GM12864 (cell line): Measurements from ENCODE around the gene H19.

Experiments
- DNase-seq: peaks from one replicate; pipeline ENCODE4 v3.0.0-alpha.2; 2011; ENCODE audit warnings: low read depth
- H3K4me3 ChIP-seq: 2 replicates; pipeline ENCODE4 v1.5.1; 2011; ENCODE audit warnings: mild to moderate bottlenecking, low read depth, low read length, control low read depth
- TF ChIP-seq, protein P1 (sequence below): IDR thresholded peaks from 2 replicates; pipeline ENCODE4 v1.5.1; 2011; ENCODE audit warnings: low read depth, mild to moderate bottlenecking, moderate library complexity, low read length, control low read depth, inconsistent platforms; ENCODE audit errors: missing control alignments

The H19 gene

DNA sequence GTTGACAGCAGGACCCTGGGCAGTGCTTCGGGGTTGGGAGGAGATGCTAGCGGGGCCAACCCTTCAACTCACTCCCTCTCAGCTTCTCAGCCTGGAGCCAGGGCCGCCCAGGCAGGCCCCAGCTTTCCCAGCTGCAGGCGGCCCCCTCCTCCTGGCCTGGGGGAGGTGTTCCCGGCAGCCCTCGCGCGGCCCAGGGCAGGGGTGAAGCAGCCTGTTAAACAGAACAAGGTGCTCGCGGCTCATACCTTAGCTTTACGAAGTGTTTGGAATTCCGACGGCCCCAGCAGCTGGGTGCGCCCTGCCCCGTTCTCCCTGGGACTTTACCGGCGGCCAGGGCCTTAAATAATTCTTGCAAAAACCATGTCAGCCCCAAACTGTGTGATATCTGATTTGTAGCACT is 33.3 kb downstream of the H19 start:
- no peak overlapping the region for H3K4me3 ChIP-seq
- TF ChIP-seq, protein P1, sequence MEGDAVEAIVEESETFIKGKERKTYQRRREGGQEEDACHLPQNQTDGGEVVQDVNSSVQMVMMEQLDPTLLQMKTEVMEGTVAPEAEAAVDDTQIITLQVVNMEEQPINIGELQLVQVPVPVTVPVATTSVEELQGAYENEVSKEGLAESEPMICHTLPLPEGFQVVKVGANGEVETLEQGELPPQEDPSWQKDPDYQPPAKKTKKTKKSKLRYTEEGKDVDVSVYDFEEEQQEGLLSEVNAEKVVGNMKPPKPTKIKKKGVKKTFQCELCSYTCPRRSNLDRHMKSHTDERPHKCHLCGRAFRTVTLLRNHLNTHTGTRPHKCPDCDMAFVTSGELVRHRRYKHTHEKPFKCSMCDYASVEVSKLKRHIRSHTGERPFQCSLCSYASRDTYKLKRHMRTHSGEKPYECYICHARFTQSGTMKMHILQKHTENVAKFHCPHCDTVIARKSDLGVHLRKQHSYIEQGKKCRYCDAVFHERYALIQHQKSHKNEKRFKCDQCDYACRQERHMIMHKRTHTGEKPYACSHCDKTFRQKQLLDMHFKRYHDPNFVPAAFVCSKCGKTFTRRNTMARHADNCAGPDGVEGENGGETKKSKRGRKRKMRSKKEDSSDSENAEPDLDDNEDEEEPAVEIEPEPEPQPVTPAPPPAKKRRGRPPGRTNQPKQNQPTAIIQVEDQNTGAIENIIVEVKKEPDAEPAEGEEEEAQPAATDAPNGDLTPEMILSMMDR: no peak
- no peak for DNase-seq

DNA sequence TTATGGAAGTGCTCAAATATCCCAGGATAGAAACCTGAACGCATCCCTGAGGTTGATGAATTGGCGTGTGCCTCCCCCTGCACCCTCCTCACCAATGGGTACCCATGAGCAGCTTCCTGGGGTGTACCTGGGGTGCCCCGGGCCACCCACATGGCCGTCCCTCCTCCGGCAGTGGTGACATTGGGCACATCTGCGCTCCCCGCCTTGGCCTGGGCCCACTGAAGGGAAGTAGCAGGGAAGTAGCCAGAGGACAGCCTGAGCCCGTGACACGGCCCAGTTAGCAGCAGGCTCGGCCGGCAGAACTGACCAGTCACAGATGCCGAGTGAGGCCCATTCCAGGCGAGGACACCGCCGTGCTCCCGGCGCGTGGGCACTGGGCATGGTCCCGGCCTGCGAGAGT is 33.8 kb downstream of the H19 start:
- H3K4me3 ChIP-seq: no peak overlapping the region
- TF ChIP-seq, protein P1: no peak
- DNase-seq: no peak

DNA sequence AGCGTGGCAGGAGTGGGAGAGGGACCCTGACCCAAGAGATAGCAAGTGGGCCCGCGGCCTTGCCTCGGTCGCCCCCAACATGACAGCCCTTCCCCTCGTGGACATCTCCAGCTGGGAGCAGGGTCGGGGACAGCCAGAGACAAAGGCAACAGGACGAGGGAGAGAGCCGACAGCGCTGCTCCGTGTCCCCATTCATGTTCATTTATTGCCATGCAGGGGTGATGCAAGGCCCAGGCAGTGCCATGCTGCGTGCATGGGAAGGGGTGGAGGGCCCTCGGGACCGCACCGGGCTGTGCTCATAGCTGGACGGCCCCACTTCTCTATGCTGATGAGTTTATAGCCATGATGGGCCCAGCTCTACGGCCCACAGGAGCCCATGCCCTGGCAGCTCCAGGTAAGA is 37.9 kb downstream of the H19 start:
- DNase-seq: no peak
- TF ChIP-seq, protein P1: no peak
- no peak overlapping the region for H3K4me3 ChIP-seq

DNA sequence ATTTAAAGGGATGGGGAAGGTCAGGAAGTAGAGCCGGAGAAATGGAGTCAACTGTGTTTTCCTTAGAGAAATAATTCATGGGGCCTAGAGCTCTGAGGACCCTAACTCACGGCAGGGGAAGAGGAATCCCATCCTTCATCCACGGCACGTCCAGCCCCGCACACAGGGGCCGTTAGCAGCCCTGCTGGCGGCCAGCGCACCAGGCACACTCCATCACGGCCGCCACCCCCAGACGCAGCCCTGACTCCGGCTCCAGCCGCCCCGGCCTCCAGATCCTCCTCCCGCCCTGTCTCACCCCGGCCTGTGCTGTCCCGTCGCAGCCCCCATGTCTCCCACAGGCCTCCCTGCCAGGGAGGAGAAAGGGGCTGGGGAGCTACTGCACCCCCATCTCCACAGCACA is 39.3 kb downstream of the H19 start:
- TF ChIP-seq, protein P1: no peak
- H3K4me3 ChIP-seq: no peak overlapping the region
- DNase-seq: no peak

DNA sequence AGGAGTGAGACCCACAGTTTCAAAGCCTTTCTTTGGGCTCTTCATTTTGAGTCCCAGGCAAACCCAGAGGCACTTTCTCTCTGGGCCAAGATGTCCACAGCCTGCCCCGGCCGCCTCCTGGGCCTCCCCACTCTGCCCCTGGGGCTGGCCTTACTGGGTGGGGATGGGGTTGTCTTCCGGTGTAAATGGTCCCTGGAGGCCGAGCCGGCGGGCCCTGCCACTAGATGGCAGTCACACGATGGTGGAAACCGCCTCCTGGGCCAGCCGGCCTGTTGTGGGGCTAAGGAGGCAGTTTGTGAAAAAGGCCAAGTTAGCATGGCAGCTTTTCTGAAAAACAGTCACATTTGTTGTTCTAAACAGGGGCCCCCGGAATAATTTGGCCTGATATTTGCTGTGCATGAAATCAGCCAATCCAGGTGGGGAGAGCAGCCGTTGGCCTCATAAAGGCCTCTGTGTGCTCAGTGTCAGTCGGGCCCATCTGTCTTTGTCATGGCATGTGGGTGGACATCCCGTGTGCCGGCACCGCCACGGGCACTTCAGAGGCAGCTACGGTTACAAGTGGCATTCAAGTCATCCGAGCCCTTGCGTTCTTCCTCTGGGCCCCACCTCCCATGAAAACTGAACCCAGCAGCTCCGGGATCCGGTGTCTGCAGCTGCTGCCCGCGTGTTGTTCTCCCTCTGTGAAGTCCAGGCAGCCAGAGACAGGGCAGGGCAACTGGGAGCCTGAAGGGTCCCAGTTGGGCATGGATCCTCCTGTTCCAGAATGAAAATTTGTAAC is 44.0 kb downstream of the H19 start:
- DNase-seq: no peak
- no peak overlapping the region for H3K4me3 ChIP-seq
- TF ChIP-seq, protein P1: no peak

DNA sequence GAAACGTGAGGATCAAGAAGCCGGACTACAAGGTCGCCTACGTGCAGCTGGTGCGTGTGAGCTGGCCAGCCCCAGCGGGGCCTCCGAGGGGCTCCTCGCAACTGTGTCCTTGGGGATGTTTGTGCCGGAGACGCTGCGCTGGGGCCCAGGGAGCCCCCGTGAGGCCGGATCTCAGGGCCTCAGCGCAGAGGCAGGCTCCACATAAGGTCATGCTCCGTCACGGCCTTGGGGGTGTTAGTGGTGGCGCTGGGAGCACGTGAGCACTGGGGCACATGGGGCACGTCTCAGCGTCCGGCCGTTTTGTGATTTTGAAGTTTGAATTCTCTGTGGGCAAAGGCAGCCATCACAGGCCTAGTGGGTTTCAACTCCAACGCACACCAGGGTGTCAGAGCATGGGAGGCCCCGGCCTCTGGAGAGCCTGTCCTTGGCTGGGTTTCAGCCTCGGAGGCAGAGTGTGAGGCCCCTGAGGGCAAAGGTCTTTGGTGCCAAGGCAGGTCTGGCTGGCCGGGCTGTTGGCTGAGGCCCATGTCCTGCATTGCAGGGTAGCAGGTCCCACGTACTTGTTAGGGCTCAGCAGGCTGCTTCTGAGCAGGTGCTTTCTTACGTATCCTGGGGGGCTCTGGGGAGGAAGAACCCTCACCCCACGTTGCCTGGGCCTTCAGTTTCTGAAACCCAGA is 44.7 kb downstream of the H19 start:
- no peak for DNase-seq
- H3K4me3 ChIP-seq: no peak overlapping the region
- TF ChIP-seq, protein P1: no peak

DNA sequence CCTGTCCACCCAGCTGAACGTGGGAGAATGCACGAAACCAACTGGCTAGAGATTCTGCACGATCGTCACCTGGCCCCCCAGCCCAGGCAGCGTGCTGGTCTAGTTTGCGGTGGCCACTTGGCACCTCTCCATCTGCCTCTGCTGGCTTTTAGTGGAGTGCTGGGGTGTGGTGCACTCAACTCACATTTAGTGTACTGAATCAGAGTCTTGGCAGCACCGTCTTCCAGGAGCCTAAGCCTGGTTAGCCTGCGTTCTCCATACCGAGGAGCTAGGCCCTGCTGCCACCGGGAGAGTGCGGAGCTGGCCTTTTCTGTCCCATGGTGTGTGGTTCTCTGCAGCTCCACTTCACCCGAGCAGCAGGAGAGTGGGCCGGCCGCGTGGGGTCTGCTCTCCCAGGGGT is 47.7 kb downstream of the H19 start:
- TF ChIP-seq, protein P1: no peak
- no peak overlapping the region for H3K4me3 ChIP-seq
- DNase-seq: no peak
